Right renal cortex interstitium (tissue), 3 donors: ENCODE data around the gene HBQ1. TPM values are rescaled to one million over a fixed set of nuclear protein-coding genes. Genes with fewer than 3 reads are reported as not detected.
"Not testable (repeated sequence)": the region's sequence is repeated elsewhere in the genome, so short reads cannot be mapped to it uniquely, and the experiment has no call there.

ENCODE experiments used
- DNase-seq, 3 donors: peaks; one replicate each; pipeline ENCODE4 v3.0.0-alpha.2; 2013; ENCODE audit warnings: low read depth in 3 of 3, low spot score in 2 of 3
- polyA plus RNA-seq, 3 donors: library from polyadenylated mRNA; unstranded; fragments of 120-200 nt; gene quantifications; one replicate each; pipeline ENCODE4 v1.2.1, GENCODE V29; 2013; ENCODE audit not compliant: insufficient read length in 3 of 3

Gene HBQ1
- polyA plus RNA-seq, 3 donors, result 0.31 to 0.67 (median 0.39) TPM

GRCh38 chr16:160242-160641 lies 20.0 kb upstream of the HBQ1 start:
- DNase-seq, result not testable (repeated sequence)

GRCh38 chr16:160691-161190 lies 19.5 kb upstream of the HBQ1 start:
- DNase-seq, result no peak

GRCh38 chr16:162271-162991 lies 17.8 kb upstream of the HBQ1 start:
- DNase-seq, result no peak

- DNase-seq, result not testable (repeated sequence)
These were observed 17.1 kb upstream of the HBQ1 start for GRCh38 chr16:163139-163538.

GRCh38 chr16:163696-164095 lies 16.6 kb upstream of the HBQ1 start:
- not testable (repeated sequence) for DNase-seq

- DNase-seq, result not testable (repeated sequence)
These were observed 16.0 kb upstream of the HBQ1 start for GRCh38 chr16:164134-164823.

- no peak for DNase-seq
These were observed 15.3 kb upstream of the HBQ1 start for GRCh38 chr16:164827-165538.

- no peak for DNase-seq
These were observed 14.5 kb upstream of the HBQ1 start, which contains the start of gene HBM for GRCh38 chr16:165539-166374. Gene HBM (plus strand): TSS chr16:165978. CDS start chr16:165998, 20 bp downstream.

GRCh38 chr16:166375-167121 lies 13.7 kb upstream of the HBQ1 start:
- no peak for DNase-seq

GRCh38 chr16:167122-167690 lies 13.1 kb upstream of the HBQ1 start:
- no peak for DNase-seq

GRCh38 chr16:168424-168823 lies 11.8 kb upstream of the HBQ1 start:
- DNase-seq, result no peak

- no peak for DNase-seq
These were observed 11.2 kb upstream of the HBQ1 start for GRCh38 chr16:169014-169413.

GRCh38 chr16:170088-170507 lies 10.2 kb upstream of the HBQ1 start:
- DNase-seq, result not testable (repeated sequence)

GRCh38 chr16:170788-171187 lies 9.5 kb upstream of the HBQ1 start:
- DNase-seq, result no peak

GRCh38 chr16:172374-172941 lies 7.8 kb upstream of the HBQ1 start, which contains the start of gene HBA2:
Gene HBA2 (plus strand): TSS chr16:172876. CDS start chr16:172913, 37 bp downstream.
- DNase-seq, result not testable (repeated sequence)

- DNase-seq, result not testable (repeated sequence)
These were observed 6.9 kb upstream of the HBQ1 start for GRCh38 chr16:173211-173854.

- DNase-seq, result not testable (repeated sequence)
These were observed 6.1 kb upstream of the HBQ1 start for GRCh38 chr16:173928-174769.
